Activated CD8-positive, alpha-beta memory T cell treated with anti-CD3 and anti-CD28 coated beads for 36 hours (primary cell): ENCODE data around the gene ZNF691. TPM values are rescaled to one million over a fixed set of nuclear protein-coding genes. Genes with fewer than 3 reads are reported as not detected.
"Not testable (repeated sequence)": the region's sequence is repeated elsewhere in the genome, so short reads cannot be mapped to it uniquely, and the experiment has no call there.

ENCODE experiments used
- CTCF ChIA-PET: fragments of 350-600 bp; sonication (Branson Sonifier 250); formaldehyde crosslinking; loops from one replicate; lab custom pipeline; 2021; ENCODE audit warnings: antibody characterized with exemption; lab: Charles Lee
- POLR2A ChIA-PET: fragments of 350-600 bp; sonication (Branson Sonifier 250); formaldehyde crosslinking; loops from one replicate; lab custom pipeline; 2021; ENCODE audit warnings: antibody characterized with exemption; lab: Charles Lee
- total RNA-seq, 2 experiments: library from RNA; stranded (reverse); gene quantifications; one replicate each; pipeline ENCODE4 v1.2.3, GENCODE V29; 2021

The ZNF691 gene
- total RNA-seq, 2 experiments from 2014 or later = 12.0 to 12.2 TPM

- ChIA-PET CTCF (interaction anchor here (0.9 to 1.8 kb wide), 2 partner anchors 224 to 225 kb away, joined by 4 to 5 read pairs; no protein-coding TSS in a partner anchor), POLR2A (interaction anchor here (1.0 kb wide), 1 partner anchor 82 kb away, joined by 3 read pairs; the partner anchor contains the start of genes C1orf50 and P3H1)
Observed at GRCh38 chr1:42848823-42849537, 2.6 kb downstream of the ZNF691 start.

- POLR2A ChIA-PET = interaction anchor here (1.0 kb wide), 1 partner anchor 83 kb away, joined by 3 read pairs; the partner anchor contains the start of genes C1orf50 and P3H1
- CTCF ChIA-PET = interaction anchor here (1.8 kb wide), 1 partner anchor 223 kb away, joined by 4 read pairs; no protein-coding TSS in a partner anchor
Observed at GRCh38 chr1:42849944-42850343, 3.5 kb downstream of the ZNF691 start.

- POLR2A ChIA-PET = no interaction called here
- CTCF ChIA-PET = no interaction called here
Observed at GRCh38 chr1:42851420-42851819, 5.0 kb downstream of the ZNF691 start.

GRCh38 chr1:42851960-42852607, 5.7 kb downstream of the ZNF691 start:
- ChIA-PET CTCF (no interaction called here), POLR2A (no interaction called here)

GRCh38 chr1:42852608-42852980, 6.2 kb downstream of the ZNF691 start:
- ChIA-PET POLR2A (no interaction called here), CTCF (interaction anchor here (0.6 kb wide), 1 partner anchor 18 kb away, joined by 3 read pairs; no protein-coding TSS in a partner anchor)

- CTCF ChIA-PET = interaction anchor here (0.6 kb wide), 1 partner anchor 17 kb away, joined by 3 read pairs; no protein-coding TSS in a partner anchor
- POLR2A ChIA-PET = no interaction called here
Observed at GRCh38 chr1:42853116-42853884, 6.9 kb downstream of the ZNF691 start.

- POLR2A ChIA-PET, CTCF ChIA-PET: not testable (repeated sequence)
Observed at GRCh38 chr1:42856554-42856953, 10.1 kb downstream of the ZNF691 start.

GRCh38 chr1:42859366-42859765, 13.0 kb downstream of the ZNF691 start:
- CTCF ChIA-PET, POLR2A ChIA-PET: not testable (repeated sequence)

GRCh38 chr1:42860339-42861013, 14.1 kb downstream of the ZNF691 start:
- POLR2A ChIA-PET = no interaction called here
- CTCF ChIA-PET = no interaction called here

GRCh38 chr1:42861014-42861399, 14.6 kb downstream of the ZNF691 start:
- POLR2A ChIA-PET = no interaction called here

GRCh38 chr1:42866549-42866948, 20.1 kb downstream of the ZNF691 start:
- POLR2A ChIA-PET = interaction anchor here (1.0 kb wide), 1 partner anchor 20 kb away, joined by 3 read pairs; the partner anchor contains the start of gene ZNF691
- CTCF ChIA-PET = no interaction called here

More at GRCh38 chr1:42861014-42861399, 14.6 kb downstream of the ZNF691 start:
- CTCF ChIA-PET = no interaction called here

- POLR2A ChIA-PET, CTCF ChIA-PET: not testable (repeated sequence)
Observed at GRCh38 chr1:42868466-42868865, 22.1 kb downstream of the ZNF691 start.

GRCh38 chr1:42869254-42869653, 22.8 kb downstream of the ZNF691 start:
- CTCF ChIA-PET, POLR2A ChIA-PET: not testable (repeated sequence)

- CTCF ChIA-PET, POLR2A ChIA-PET: not testable (repeated sequence)
Observed at GRCh38 chr1:42869751-42870150, 23.3 kb downstream of the ZNF691 start.

GRCh38 chr1:42873108-42873507, 26.7 kb downstream of the ZNF691 start:
- CTCF ChIA-PET, POLR2A ChIA-PET: not testable (repeated sequence)

GRCh38 chr1:42873670-42874069, 27.3 kb downstream of the ZNF691 start:
- POLR2A ChIA-PET = no interaction called here
- CTCF ChIA-PET = interaction anchor here (0.6 to 1.0 kb wide), 3 partner anchors 11 to 218 kb away, joined by 3 to 7 read pairs (median 4); no protein-coding TSS in a partner anchor

- POLR2A ChIA-PET = no interaction called here
- CTCF ChIA-PET = interaction anchor here (1.1 kb wide), 1 partner anchor 198 kb away, joined by 3 read pairs; no protein-coding TSS in a partner anchor
Observed at GRCh38 chr1:42876009-42876408, 29.6 kb downstream of the ZNF691 start.

- CTCF ChIA-PET = no interaction called here
- POLR2A ChIA-PET = no interaction called here
Observed at GRCh38 chr1:42877380-42877779, 31.0 kb downstream of the ZNF691 start.

GRCh38 chr1:42880384-42880783, 34.0 kb downstream of the ZNF691 start:
- POLR2A ChIA-PET = no interaction called here
- CTCF ChIA-PET = interaction anchor here (0.5 kb wide), 1 partner anchor 123 kb away, joined by 3 read pairs; no protein-coding TSS in a partner anchor
